Erythroblast (primary cell): Measurements from ENCODE around the gene RING1.
A peak's percentile ranks its signal among the peaks of the same experiment; 100 is the strongest.

Experiments used
- DNase-seq, 2 experiments: peaks; one replicate each; lab custom pipeline; 2025; lab: John Stamatoyannopoulos, UW
- GATA1 ChIP-seq: IDR thresholded peaks from 2 replicates; pipeline ENCODE4 v1.6.1; 2011; ENCODE audit warnings: low read depth, mild to moderate bottlenecking, control low read depth, low read length, moderate library complexity
- POLR2A ChIP-seq: IDR thresholded peaks from 2 replicates; pipeline ENCODE4 v1.6.1; 2011; ENCODE audit warnings: mild to moderate bottlenecking, low read length

RING1 gene

GRCh38 chr6:33208091-33208967 is at the start of gene RING1:
Gene RING1, plus strand, starts transcription at chr6:33208500. Its CDS starts 323 bp downstream, at chr6:33208823.
- TF ChIP-seq POLR2A (peak; percentile 90), GATA1 (no peak)
- DNase-seq, result peak; percentile 87 to 94

GRCh38 chr6:33160096-33160495 is 48.2 kb upstream of the RING1 start:
- TF ChIP-seq GATA1, result no peak
- no peak for TF ChIP-seq POLR2A
- no peak for DNase-seq

- TF ChIP-seq GATA1 (no peak), POLR2A (no peak)
- peak; percentile 20 to 24 for DNase-seq
These were observed 47.5 kb upstream of the RING1 start for GRCh38 chr6:33160728-33161344.

DNA sequence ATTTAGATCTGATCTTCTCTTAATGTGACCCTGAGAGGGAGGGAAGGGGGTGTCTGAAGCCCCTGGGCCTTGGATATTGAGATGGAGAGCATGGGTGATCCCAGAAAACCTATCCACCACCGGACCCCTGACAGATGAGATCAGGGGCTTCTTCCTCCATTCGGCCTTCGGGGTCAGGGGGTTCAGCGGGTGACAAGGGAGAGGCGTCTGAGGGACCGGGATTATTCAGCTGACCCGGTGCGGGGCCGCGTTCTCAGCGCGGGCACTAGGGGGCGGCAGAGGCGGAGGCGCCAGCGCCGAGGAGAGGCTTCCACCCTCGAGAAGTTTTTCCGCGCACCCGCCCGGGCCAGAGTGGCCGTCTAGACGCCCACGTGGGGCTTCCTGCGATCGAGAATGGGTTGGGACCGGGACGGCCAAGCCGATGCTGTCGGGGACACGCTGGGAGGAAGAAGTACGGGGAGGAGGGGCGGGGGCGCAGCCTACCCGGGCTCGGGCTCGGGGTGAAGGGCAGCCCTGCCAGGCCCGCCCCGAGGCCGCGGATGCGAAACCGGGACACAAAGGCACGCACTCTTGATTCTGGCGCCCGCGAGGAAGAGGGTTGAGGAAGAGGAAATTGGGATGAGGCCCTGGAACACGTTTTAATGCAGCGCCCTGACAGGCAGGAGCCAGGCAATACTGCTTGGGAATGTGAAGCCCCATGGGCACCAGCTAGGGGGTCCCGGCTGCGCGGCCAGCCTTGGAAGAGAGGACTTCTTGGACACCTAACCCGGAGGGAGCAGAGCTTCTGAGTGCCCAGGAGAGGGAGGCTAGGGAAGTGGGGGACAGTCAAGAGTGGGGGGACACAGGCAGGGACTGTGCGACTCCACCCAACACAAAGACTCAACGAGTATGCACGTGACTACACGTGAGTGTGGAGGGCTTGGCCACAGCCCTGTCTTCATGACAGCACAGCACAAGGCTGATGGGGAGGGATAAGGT is 46.7 kb upstream of the RING1 start:
- DNase-seq, result peak; percentile 66 to 81
- TF ChIP-seq POLR2A (peak; percentile 32), GATA1 (no peak)

- DNase-seq, result no peak
- TF ChIP-seq GATA1, result no peak
- TF ChIP-seq POLR2A, result no peak
These were observed 44.8 kb upstream of the RING1 start for GRCh38 chr6:33163540-33163939.

- DNase-seq, result no peak
- TF ChIP-seq POLR2A (no peak), GATA1 (no peak)
These were observed 44.1 kb upstream of the RING1 start for GRCh38 chr6:33164176-33164575.

DNA sequence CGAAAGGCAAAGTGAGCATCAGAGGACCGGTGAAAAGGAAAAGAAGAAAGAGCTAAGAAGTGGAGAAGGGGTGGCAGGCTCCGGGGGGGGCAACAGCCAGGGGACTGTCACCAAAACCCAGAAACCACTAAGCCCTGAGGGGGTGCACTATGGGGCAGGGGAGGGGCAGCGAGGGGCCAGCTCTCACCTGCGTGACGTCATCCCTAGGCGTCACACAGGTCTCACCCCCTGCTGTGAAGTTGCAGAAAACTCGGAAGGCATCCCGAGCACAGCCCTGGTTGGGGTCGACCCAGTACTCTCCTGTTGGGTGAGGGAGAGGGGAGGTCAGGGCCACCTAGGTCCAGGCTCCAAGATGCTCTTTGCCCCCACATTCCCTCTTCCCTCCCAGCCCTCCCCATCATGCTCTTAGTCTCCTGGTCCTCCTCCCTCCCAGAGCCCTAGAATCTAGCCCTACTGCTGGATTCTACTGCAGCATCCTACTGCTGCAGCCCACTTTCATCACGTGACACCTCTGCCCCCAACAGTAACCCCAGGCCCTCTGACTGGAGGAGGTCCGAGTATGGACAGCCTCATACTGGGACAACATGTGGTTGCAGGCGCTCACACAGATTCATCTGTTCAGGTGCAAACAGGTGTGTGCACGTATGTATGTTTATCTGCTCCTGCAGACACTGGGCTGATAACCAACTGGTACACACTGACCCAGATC is 43.5 kb upstream of the RING1 start:
- no peak for TF ChIP-seq GATA1
- TF ChIP-seq POLR2A, result no peak
- DNase-seq, result no peak

- TF ChIP-seq GATA1 (no peak), POLR2A (no peak)
- no peak for DNase-seq
These were observed 42.6 kb upstream of the RING1 start for GRCh38 chr6:33165581-33166258.

- TF ChIP-seq GATA1 (no peak), POLR2A (no peak)
- no peak for DNase-seq
These were observed 41.9 kb upstream of the RING1 start for GRCh38 chr6:33166363-33166762.

GRCh38 chr6:33166811-33167210 is 41.5 kb upstream of the RING1 start:
- DNase-seq, result no peak
- TF ChIP-seq POLR2A (no peak), GATA1 (no peak)

DNA sequence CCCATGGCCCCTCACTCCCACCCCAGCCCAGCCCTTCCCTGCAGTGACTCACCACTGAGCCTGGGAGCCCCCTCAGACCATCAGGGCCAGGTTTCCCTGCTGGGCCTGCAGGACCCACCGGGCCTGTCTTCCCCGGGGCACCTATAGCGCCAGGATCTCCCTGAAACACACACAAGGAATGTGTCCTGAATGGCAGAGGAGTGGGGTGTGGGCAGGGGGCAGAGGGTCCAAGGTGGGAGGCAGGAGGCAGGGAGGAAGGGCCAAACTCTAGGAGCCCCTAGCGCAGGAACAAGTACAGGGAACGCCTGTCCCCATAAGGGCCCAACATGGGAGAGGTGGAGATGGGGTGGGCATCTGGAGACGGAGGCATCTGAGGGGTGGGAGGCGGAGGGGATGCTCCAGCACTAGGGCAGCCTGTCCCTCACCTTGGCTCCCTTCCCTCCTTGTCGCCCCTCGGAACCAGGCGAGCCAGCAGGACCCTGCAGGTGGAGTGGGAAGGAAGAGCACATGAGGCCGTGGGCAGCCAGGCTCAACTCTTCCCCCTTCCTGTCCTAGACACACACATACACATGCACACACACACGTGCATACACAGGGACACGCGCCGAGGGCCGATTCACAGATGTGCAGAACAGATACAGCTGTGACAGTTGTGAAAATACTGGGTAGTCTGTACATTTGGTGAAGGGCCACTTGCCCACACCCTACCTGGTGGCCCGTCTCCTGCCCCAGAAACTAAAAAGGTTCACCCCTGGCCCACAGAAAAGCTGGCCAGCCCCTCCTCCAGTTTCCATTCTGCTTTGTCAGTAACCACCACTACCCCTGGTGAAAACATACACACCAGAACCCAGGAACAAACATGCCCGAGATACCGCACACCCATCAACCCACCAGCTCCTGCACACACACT is 40.7 kb upstream of the RING1 start:
- no peak for TF ChIP-seq GATA1
- TF ChIP-seq POLR2A, result no peak
- DNase-seq, result no peak

DNA sequence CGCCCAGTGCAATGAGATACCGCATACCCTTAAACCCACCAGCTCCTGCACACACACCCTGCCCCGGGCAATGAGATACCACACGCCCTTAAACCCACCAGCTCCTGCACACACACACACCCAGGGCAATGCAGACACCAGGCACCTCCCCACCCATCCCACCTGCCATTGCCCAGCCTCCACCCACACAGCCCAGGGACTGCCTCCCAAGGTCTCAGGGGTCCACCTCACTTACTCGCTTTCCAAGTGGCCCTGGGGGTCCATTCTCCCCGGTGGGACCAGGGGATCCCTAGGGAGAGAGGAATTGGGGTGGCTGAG is 40.1 kb upstream of the RING1 start:
- DNase-seq, result no peak
- TF ChIP-seq POLR2A (no peak), GATA1 (no peak)
